Lower leg skin (tissue), 3 donors: ENCODE measurements around the gene NR3C2.

Experiments
- POLR2A ChIP-seq, 2 donors: fragments of 450-650 bp; IDR thresholded peaks; one replicate each; pipeline ENCODE4 v1.6.1; 2016 to 2017; ENCODE audit warnings: antibody characterized with exemption in 2 of 2, mild to moderate bottlenecking in 1 of 2, moderate library complexity in 1 of 2
- TF ChIP-seq, protein P1 (sequence below), 3 donors: fragments of 450-650 bp; IDR thresholded peaks; one replicate each; pipeline ENCODE4 v1.5.1; 2016; ENCODE audit warnings: antibody characterized with exemption in 3 of 3, mild to moderate bottlenecking in 3 of 3, moderate library complexity in 2 of 3

GRCh38 chr4:148487181-148487580 is 45.0 kb upstream of the NR3C2 start:
- TF ChIP-seq, protein P1, sequence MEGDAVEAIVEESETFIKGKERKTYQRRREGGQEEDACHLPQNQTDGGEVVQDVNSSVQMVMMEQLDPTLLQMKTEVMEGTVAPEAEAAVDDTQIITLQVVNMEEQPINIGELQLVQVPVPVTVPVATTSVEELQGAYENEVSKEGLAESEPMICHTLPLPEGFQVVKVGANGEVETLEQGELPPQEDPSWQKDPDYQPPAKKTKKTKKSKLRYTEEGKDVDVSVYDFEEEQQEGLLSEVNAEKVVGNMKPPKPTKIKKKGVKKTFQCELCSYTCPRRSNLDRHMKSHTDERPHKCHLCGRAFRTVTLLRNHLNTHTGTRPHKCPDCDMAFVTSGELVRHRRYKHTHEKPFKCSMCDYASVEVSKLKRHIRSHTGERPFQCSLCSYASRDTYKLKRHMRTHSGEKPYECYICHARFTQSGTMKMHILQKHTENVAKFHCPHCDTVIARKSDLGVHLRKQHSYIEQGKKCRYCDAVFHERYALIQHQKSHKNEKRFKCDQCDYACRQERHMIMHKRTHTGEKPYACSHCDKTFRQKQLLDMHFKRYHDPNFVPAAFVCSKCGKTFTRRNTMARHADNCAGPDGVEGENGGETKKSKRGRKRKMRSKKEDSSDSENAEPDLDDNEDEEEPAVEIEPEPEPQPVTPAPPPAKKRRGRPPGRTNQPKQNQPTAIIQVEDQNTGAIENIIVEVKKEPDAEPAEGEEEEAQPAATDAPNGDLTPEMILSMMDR (IDR thresholded peaks at IDR 0.05) = no peak
- TF ChIP-seq POLR2A (IDR thresholded peaks at IDR 0.05) = no peak
